Caco-2 (cell line): ENCODE measurements around the gene SMARCD3. TPM values are rescaled to one million over a fixed set of nuclear protein-coding genes. Genes with fewer than 3 reads are reported as not detected.

ENCODE experiments used
- BruUV-seq: library from RNA; stranded (reverse); fragments of 400-500 nt; replicated peaks from 2 replicates; lab custom pipeline; 2021; lab: Mats Ljungman, UMichigan
- CTCF ChIA-PET: fragments of 300-600 bp; sonication (Branson Sonifier 250); formaldehyde crosslinking; loops from one replicate; lab custom pipeline; 2022; ENCODE audit warnings: antibody characterized with exemption; lab: Charles Lee
- POLR2A ChIA-PET: fragments of 300-600 bp; sonication (Branson Sonifier 250); formaldehyde crosslinking; loops from one replicate; lab custom pipeline; 2022; ENCODE audit warnings: antibody characterized with exemption; lab: Charles Lee
- DNase-seq, 2 experiments: peaks; one replicate each; pipeline versions ENCODE4 v3.0.0 to v3.0.0-alpha.2; 2020 to 2022
- H3K27me3 ChIP-seq: replicated peaks from 2 replicates; pipeline ENCODE4 v1.6.0; 2011; ENCODE audit warnings: low read length; ENCODE audit not compliant: control insufficient read depth, insufficient read depth
- H3K36me3 ChIP-seq: 2 replicates; pipeline ENCODE4 v1.5.1; 2011; ENCODE audit warnings: low read length; ENCODE audit not compliant: control insufficient read depth, insufficient read depth
- H3K4me1 ChIP-seq: fragments of 250-450 bp; sonication (Bioruptor Pico); 2 replicates; pipeline ENCODE4 v1.5.1; 2020; ENCODE audit warnings: mild to moderate bottlenecking
- H3K4me3 ChIP-seq: 2 replicates; pipeline ENCODE4 v1.5.1; 2011; ENCODE audit warnings: low read depth, mild to moderate bottlenecking, control low read depth, low read length
- H3K9me3 ChIP-seq: fragments of 250-450 bp; sonication (Bioruptor Pico); 2 replicates; pipeline ENCODE4 v1.5.1; 2020; ENCODE audit warnings: mild to moderate bottlenecking, moderate library complexity
- H3K27ac Mint-ChIP-seq: one replicate; pipeline ENCODE4 v1.8.0; 2022; ENCODE audit warnings: mixed read lengths; ENCODE audit not compliant: unreplicated experiment
- H3K27me3 Mint-ChIP-seq: one replicate; pipeline ENCODE4 v1.8.0; 2022; ENCODE audit warnings: mixed read lengths; ENCODE audit not compliant: insufficient read depth, unreplicated experiment
- H3K36me3 Mint-ChIP-seq: one replicate; pipeline ENCODE4 v1.8.0; 2022; ENCODE audit warnings: mild to moderate bottlenecking, mixed read lengths; ENCODE audit not compliant: insufficient read depth, unreplicated experiment
- H3K4me1 Mint-ChIP-seq: one replicate; pipeline ENCODE4 v1.8.0; 2022; ENCODE audit warnings: low read depth, mixed read lengths; ENCODE audit not compliant: unreplicated experiment
- H3K4me3 Mint-ChIP-seq: one replicate; pipeline ENCODE4 v1.8.0; 2022; ENCODE audit warnings: mild to moderate bottlenecking, moderate library complexity, mixed read lengths; ENCODE audit not compliant: unreplicated experiment
- H3K9me3 Mint-ChIP-seq: one replicate; pipeline ENCODE4 v1.8.0; 2022; ENCODE audit warnings: mixed read lengths; ENCODE audit not compliant: unreplicated experiment
- CTCF ChIP-seq, 2 experiments: fragments of 200-600 bp in 1 of 2; IDR thresholded peaks; 1 replicate in 1 of 2; 2 replicates in 1 of 2; pipeline versions ENCODE4 v1.5.1 to v1.8.0; 2011 to 2022; ENCODE audit warnings: antibody characterized with exemption in 1 of 2, control low read depth in 1 of 2, inconsistent platforms in 1 of 2, low read depth in 1 of 2, low read length in 1 of 2, mild to moderate bottlenecking in 1 of 2, moderate library complexity in 1 of 2; ENCODE audit not compliant: insufficient read depth in 1 of 2, severe bottlenecking in 1 of 2, unreplicated experiment in 1 of 2
- intact Hi-C: fragments of 100-400 bp; cut with micrococcal nuclease; formaldehyde crosslinking; loops from one replicate; pipeline ENCODE4 v1.10.0; 2022; ENCODE audit not compliant: unreplicated experiment
- total RNA-seq: library from RNA; stranded (reverse); gene quantifications from 2 replicates; pipeline ENCODE4 v1.2.3, GENCODE V29; 2022

SMARCD3 gene
- total RNA-seq, 1 experiment from 2014 or later = 27.8 TPM

GRCh38 chr7:151291206-151291605 is 42.7 kb upstream of the SMARCD3 start:
- Mint-ChIP-seq H3K4me3 (no peak overlapping the region), H3K9me3 (no peaks in the 10 kb centered on the region), H3K36me3 (no peaks in the 10 kb centered on the region), H3K4me1 (no peaks in the 10 kb centered on the region), H3K27me3 (peaks cover 15% of the 10 kb centered on the region), H3K27ac (no peak overlapping the region)
- ChIA-PET CTCF (no interaction called here), POLR2A (interaction anchor here (0.6 kb wide), 1 partner anchor 192 kb away, joined by 3 read pairs; no protein-coding TSS in a partner anchor)
- no peaks in the 10 kb centered on the region for H3K36me3 ChIP-seq
- no peak for DNase-seq
- H3K9me3 ChIP-seq = no peaks in the 10 kb centered on the region
- no peak for TF ChIP-seq CTCF (IDR thresholded peaks at IDR 0.05; ENCODE audit: insufficient read depth in 1 of 2, low read depth in 1 of 2, low read length in 1 of 2, severe bottlenecking in 1 of 2, unreplicated experiment in 1 of 2)
- H3K27me3 ChIP-seq = no peaks in the 10 kb centered on the region
- no TSS peak for BruUV-seq
- H3K4me1 ChIP-seq = no peaks in the 10 kb centered on the region
- intact Hi-C loops = no loop called here
- H3K4me3 ChIP-seq = no peak overlapping the region

GRCh38 chr7:151290355-151290760 is 41.9 kb upstream of the SMARCD3 start:
- DNase-seq = no peak
- no peak overlapping the region for H3K27ac Mint-ChIP-seq
- Histone ChIP-seq H3K27me3 (no peaks in the 10 kb centered on the region), H3K9me3 (no peaks in the 10 kb centered on the region), H3K4me3 (no peak overlapping the region), H3K4me1 (no peaks in the 10 kb centered on the region), H3K36me3 (no peaks in the 10 kb centered on the region)
- CTCF ChIA-PET = no interaction called here
- peaks cover 15% of the 10 kb centered on the region for H3K27me3 Mint-ChIP-seq
- no peaks in the 10 kb centered on the region for H3K4me1 Mint-ChIP-seq
- H3K9me3 Mint-ChIP-seq = no peaks in the 10 kb centered on the region
- POLR2A ChIA-PET = no interaction called here
- no TSS peak for BruUV-seq
- intact Hi-C loops = no loop called here
- H3K4me3 Mint-ChIP-seq = no peak overlapping the region
- no peaks in the 10 kb centered on the region for H3K36me3 Mint-ChIP-seq
- TF ChIP-seq CTCF (IDR thresholded peaks at IDR 0.05; ENCODE audit: insufficient read depth in 1 of 2, low read depth in 1 of 2, low read length in 1 of 2, severe bottlenecking in 1 of 2, unreplicated experiment in 1 of 2) = no peak

GRCh38 chr7:151289891-151290290 is 41.4 kb upstream of the SMARCD3 start:
- no peaks in the 10 kb centered on the region for H3K9me3 Mint-ChIP-seq
- no peak for DNase-seq
- Histone ChIP-seq H3K27me3 (no peaks in the 10 kb centered on the region), H3K4me3 (no peak overlapping the region), H3K4me1 (no peaks in the 10 kb centered on the region), H3K36me3 (no peaks in the 10 kb centered on the region), H3K9me3 (no peaks in the 10 kb centered on the region)
- ChIA-PET CTCF (no interaction called here), POLR2A (no interaction called here)
- no peak overlapping the region for H3K27ac Mint-ChIP-seq
- no TSS peak for BruUV-seq
- intact Hi-C loops = no loop called here
- H3K4me3 Mint-ChIP-seq = no peak overlapping the region
- no peak for TF ChIP-seq CTCF (IDR thresholded peaks at IDR 0.05; ENCODE audit: insufficient read depth in 1 of 2, low read depth in 1 of 2, low read length in 1 of 2, severe bottlenecking in 1 of 2, unreplicated experiment in 1 of 2)
- H3K36me3 Mint-ChIP-seq = no peaks in the 10 kb centered on the region
- H3K27me3 Mint-ChIP-seq = peaks cover 13% of the 10 kb centered on the region
- H3K4me1 Mint-ChIP-seq = no peaks in the 10 kb centered on the region
